HEK293 (cell line): ENCODE measurements around the gene GJD3.

Experiments used
- CTCF ChIA-PET: fragments of 350-600 bp; formaldehyde crosslinking; extraction: SDS; loops from one replicate; lab custom pipeline; 2021; ENCODE audit warnings: antibody characterized with exemption; lab: Yijun Ruan, JAX
- POLR2A ChIA-PET: fragments of 300-600 bp; formaldehyde crosslinking; extraction: SDS; loops from one replicate; lab custom pipeline; 2020; ENCODE audit warnings: antibody characterized with exemption, inconsistent platforms; lab: Yijun Ruan, JAX
- H3K27ac ChIP-seq: fragments of 200-500 bp; sonication (Bioruptor generic); 2 replicates; pipeline ENCODE4 v1.5.1; 2014; ENCODE audit warnings: low read depth, low read length, control low read depth, inconsistent platforms; ENCODE audit errors: extremely low read depth
- H3K36me3 ChIP-seq, 2 experiments: fragments of 200-500 bp in 1 of 2; sonication (Bioruptor generic) in 1 of 2; 1 replicate in 1 of 2; 2 replicates in 1 of 2; pipeline ENCODE4 v1.5.1; 2014 to 2017; ENCODE audit warnings: inconsistent platforms in 2 of 2, low read length in 2 of 2; ENCODE audit not compliant: control insufficient read depth in 2 of 2, insufficient read depth in 1 of 2
- H3K4me1 ChIP-seq: fragments of 200-500 bp; sonication (Bioruptor generic); 2 replicates; pipeline ENCODE4 v1.5.1; 2014; ENCODE audit warnings: mild to moderate bottlenecking, low read length, inconsistent platforms; ENCODE audit not compliant: control insufficient read depth, insufficient read depth
- H3K4me3 ChIP-seq: 2 replicates; pipeline ENCODE4 v1.5.1; 2011; ENCODE audit warnings: low read depth, mild to moderate bottlenecking, control low read depth, low read length, moderate library complexity
- H3K9me3 ChIP-seq: fragments of 200-500 bp; sonication (Bioruptor generic); 2 replicates; pipeline ENCODE4 v1.5.1; 2014; ENCODE audit warnings: low read depth, low read length, inconsistent platforms; ENCODE audit not compliant: control insufficient read depth, insufficient read depth
- FEZF1 ChIP-seq: fragments of 450-650 bp; formaldehyde crosslinking; IDR thresholded peaks from 2 replicates; pipeline ENCODE4 v1.5.1; 2016; ENCODE audit warnings: missing biosample characterization, missing genetic modification characterization
- HOXA7 ChIP-seq: sonication (generic); formaldehyde crosslinking; IDR thresholded peaks from 2 replicates; pipeline ENCODE4 v1.8.1; 2022; ENCODE audit warnings: missing genetic modification reagents, borderline replicate concordance
- KLF9 ChIP-seq: fragments of 450-650 bp; formaldehyde crosslinking; IDR thresholded peaks from 2 replicates; pipeline ENCODE4 v1.5.1; 2016; ENCODE audit warnings: missing biosample characterization, missing genetic modification characterization, low read depth
- MEIS1 ChIP-seq: sonication (generic); formaldehyde crosslinking; IDR thresholded peaks from 2 replicates; pipeline ENCODE4 v1.8.1; 2022; ENCODE audit warnings: missing genetic modification reagents, mild to moderate bottlenecking, borderline replicate concordance
- MYNN ChIP-seq: fragments of 450-650 bp; formaldehyde crosslinking; IDR thresholded peaks from 2 replicates; pipeline ENCODE4 v1.5.1; 2016; ENCODE audit warnings: missing biosample characterization, missing genetic modification characterization, borderline replicate concordance
- ZFP69B ChIP-seq: fragments of 450-650 bp; formaldehyde crosslinking; IDR thresholded peaks from 2 replicates; pipeline ENCODE4 v1.5.1; 2016; ENCODE audit warnings: missing biosample characterization, missing genetic modification characterization
- ZNF132 ChIP-seq: fragments of 450-650 bp; formaldehyde crosslinking; IDR thresholded peaks from 2 replicates; pipeline ENCODE4 v1.5.1; 2017; ENCODE audit warnings: missing biosample characterization, missing genetic modification characterization, borderline replicate concordance
- ZNF155 ChIP-seq: fragments of 450-650 bp; formaldehyde crosslinking; IDR thresholded peaks from 2 replicates; pipeline ENCODE4 v1.5.1; 2016; ENCODE audit warnings: missing biosample characterization, missing genetic modification characterization
- ZNF16 ChIP-seq: fragments of 450-650 bp; formaldehyde crosslinking; IDR thresholded peaks from 2 replicates; pipeline ENCODE4 v1.5.1; 2016; ENCODE audit warnings: low read depth, missing biosample characterization, missing genetic modification characterization
- ZNF174 ChIP-seq: fragments of 450-650 bp; formaldehyde crosslinking; IDR thresholded peaks from 2 replicates; pipeline ENCODE4 v1.5.0; 2017; ENCODE audit warnings: missing biosample characterization, mild to moderate bottlenecking, missing genetic modification characterization
- ZNF19 ChIP-seq: fragments of 450-650 bp; formaldehyde crosslinking; IDR thresholded peaks from 2 replicates; pipeline ENCODE4; 2016; ENCODE audit warnings: missing biosample characterization, missing genetic modification characterization, low read depth
- ZNF394 ChIP-seq: fragments of 450-650 bp; formaldehyde crosslinking; IDR thresholded peaks from 2 replicates; pipeline ENCODE4 v1.5.1; 2016; ENCODE audit warnings: missing biosample characterization, missing genetic modification characterization, mild to moderate bottlenecking, moderate library complexity, borderline replicate concordance
- ZNF510 ChIP-seq: fragments of 450-650 bp; formaldehyde crosslinking; IDR thresholded peaks from 2 replicates; pipeline ENCODE4 v1.5.1; 2018; ENCODE audit warnings: mild to moderate bottlenecking, missing genetic modification characterization, missing biosample characterization; ENCODE audit not compliant: insufficient replicate concordance
- ZNF626 ChIP-seq: fragments of 450-650 bp; sonication (Bioruptor Pico); formaldehyde crosslinking; IDR thresholded peaks from 2 replicates; pipeline ENCODE4 v1.5.1; 2018; ENCODE audit warnings: missing biosample characterization, missing genetic modification characterization, inconsistent platforms
- ZNF777 ChIP-seq: fragments of 450-650 bp; formaldehyde crosslinking; IDR thresholded peaks from 2 replicates; pipeline ENCODE4 v1.5.1; 2017; ENCODE audit warnings: missing biosample characterization, missing genetic modification characterization, borderline replicate concordance
- ZNF792 ChIP-seq: fragments of 450-650 bp; formaldehyde crosslinking; IDR thresholded peaks from 2 replicates; pipeline ENCODE4 v1.5.1; 2016; ENCODE audit warnings: missing biosample characterization, missing genetic modification characterization
- ZNF830 ChIP-seq: fragments of 450-650 bp; IDR thresholded peaks from 2 replicates; pipeline ENCODE4 v1.5.0; 2018; ENCODE audit warnings: missing biosample characterization, missing genetic modification characterization, low read depth, mild to moderate bottlenecking, moderate library complexity
- ZSCAN30 ChIP-seq: fragments of 450-650 bp; IDR thresholded peaks from 2 replicates; pipeline ENCODE4 v1.5.1; 2018; ENCODE audit warnings: missing biosample characterization, mild to moderate bottlenecking, missing genetic modification characterization, moderate library complexity
- TF ChIP-seq, protein P1 (sequence below): fragments of 450-650 bp; formaldehyde crosslinking; IDR thresholded peaks from 2 replicates; pipeline ENCODE4 v1.5.1; 2016; ENCODE audit warnings: missing biosample characterization, missing genetic modification characterization, borderline replicate concordance
- TF ChIP-seq, protein P2 (sequence below): fragments of 450-650 bp; formaldehyde crosslinking; IDR thresholded peaks from 2 replicates; pipeline ENCODE4 v1.5.0; 2017; ENCODE audit warnings: missing biosample characterization, missing genetic modification characterization, borderline replicate concordance
- TF ChIP-seq, protein P3 (sequence below): fragments of 450-650 bp; formaldehyde crosslinking; IDR thresholded peaks from 2 replicates; pipeline ENCODE4 v1.5.1; 2016; ENCODE audit warnings: missing biosample characterization, missing genetic modification characterization
- TF ChIP-seq, protein P4 (sequence below): fragments of 450-650 bp; formaldehyde crosslinking; IDR thresholded peaks from 2 replicates; pipeline ENCODE4 v1.5.1; 2017; ENCODE audit warnings: missing biosample characterization, missing genetic modification characterization
- TF ChIP-seq, protein P5 (sequence below): fragments of 450-650 bp; formaldehyde crosslinking; IDR thresholded peaks from 2 replicates; pipeline ENCODE4 v1.5.1; 2016; ENCODE audit warnings: missing biosample characterization, missing genetic modification characterization
- TF ChIP-seq, protein P6 (sequence below): fragments of 450-650 bp; formaldehyde crosslinking; IDR thresholded peaks from 2 replicates; pipeline ENCODE4 v1.5.1; 2016; ENCODE audit warnings: missing biosample characterization, missing genetic modification characterization

Gene GJD3

DNA sequence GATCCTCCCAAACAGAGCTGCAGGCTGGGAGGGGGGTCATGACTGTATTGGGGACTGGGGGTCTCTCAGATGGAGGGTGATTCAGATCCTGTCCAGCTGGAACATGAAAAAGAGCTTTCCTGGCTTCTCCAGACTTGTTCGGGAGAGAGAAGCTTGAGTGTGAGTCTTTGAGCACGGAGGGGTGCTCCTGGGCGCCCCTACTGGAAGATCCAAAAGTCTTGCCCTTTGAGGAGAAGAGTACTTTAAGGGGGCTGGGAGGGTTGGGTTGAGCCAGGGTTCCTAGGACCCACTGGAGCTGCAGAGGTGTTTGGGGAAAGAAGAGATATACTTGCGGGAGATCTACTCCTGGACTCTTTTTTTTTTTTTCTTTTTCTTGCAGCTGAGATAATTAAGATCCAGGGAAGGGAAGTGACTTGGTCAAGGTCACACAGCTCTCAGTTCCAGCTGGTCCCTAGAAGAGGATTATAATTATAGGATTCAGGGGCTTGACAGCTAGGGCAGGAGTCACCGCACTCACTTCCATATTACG, 47.1 kb downstream of the GJD3 start:
- Histone ChIP-seq H3K27ac (peak overlapping the region; percentile 20; the same call in 1 of the 2 replicates), H3K4me1 (peaks cover 39% of the 10 kb centered on the region), H3K4me3 (peak overlapping the region; percentile 34), H3K9me3 (no peaks in the 10 kb centered on the region), H3K36me3 (no peaks in the 10 kb centered on the region)
- CTCF ChIA-PET = interaction anchor here (0.5 to 6.0 kb wide), 22 partner anchors 9 to 1763 kb away, joined by 3 to 85 read pairs (median 4); partner anchors contain the start of gene CDC6
- POLR2A ChIA-PET = interaction anchor here (0.6 to 4.0 kb wide), 18 partner anchors 10 to 1127 kb away, joined by 3 to 43 read pairs (median 6); partner anchors contain the start of gene CDC6
- TF ChIP-seq ZNF830 (no peak), ZNF792 (tag by site-specific recombination) (no peak), ZNF626 (no peak), ZNF174 (tag by site-specific recombination) (no peak), ZNF777 (tag by site-specific recombination) (no peak), HOXA7 (CRISPR knock-in tag) (no peak), ZNF19 (tag by site-specific recombination) (no peak), ZNF132 (tag by site-specific recombination) (no peak), MYNN (tag by site-specific recombination) (no peak), ZSCAN30 (tag by site-specific recombination) (no peak), MEIS1 (CRISPR knock-in tag) (no peak), ZNF394 (tag by site-specific recombination) (peak; percentile 13; the same call in 1 of the 2 replicates), ZFP69B (tag by site-specific recombination) (peak; percentile 79; the same call in 1 of the 2 replicates), ZNF155 (tag by site-specific recombination) (no peak), KLF9 (no peak), ZNF16 (tag by site-specific recombination) (no peak), ZNF510 (tag by site-specific recombination) (no peak), FEZF1 (no peak)
- TF ChIP-seq, protein P1, sequence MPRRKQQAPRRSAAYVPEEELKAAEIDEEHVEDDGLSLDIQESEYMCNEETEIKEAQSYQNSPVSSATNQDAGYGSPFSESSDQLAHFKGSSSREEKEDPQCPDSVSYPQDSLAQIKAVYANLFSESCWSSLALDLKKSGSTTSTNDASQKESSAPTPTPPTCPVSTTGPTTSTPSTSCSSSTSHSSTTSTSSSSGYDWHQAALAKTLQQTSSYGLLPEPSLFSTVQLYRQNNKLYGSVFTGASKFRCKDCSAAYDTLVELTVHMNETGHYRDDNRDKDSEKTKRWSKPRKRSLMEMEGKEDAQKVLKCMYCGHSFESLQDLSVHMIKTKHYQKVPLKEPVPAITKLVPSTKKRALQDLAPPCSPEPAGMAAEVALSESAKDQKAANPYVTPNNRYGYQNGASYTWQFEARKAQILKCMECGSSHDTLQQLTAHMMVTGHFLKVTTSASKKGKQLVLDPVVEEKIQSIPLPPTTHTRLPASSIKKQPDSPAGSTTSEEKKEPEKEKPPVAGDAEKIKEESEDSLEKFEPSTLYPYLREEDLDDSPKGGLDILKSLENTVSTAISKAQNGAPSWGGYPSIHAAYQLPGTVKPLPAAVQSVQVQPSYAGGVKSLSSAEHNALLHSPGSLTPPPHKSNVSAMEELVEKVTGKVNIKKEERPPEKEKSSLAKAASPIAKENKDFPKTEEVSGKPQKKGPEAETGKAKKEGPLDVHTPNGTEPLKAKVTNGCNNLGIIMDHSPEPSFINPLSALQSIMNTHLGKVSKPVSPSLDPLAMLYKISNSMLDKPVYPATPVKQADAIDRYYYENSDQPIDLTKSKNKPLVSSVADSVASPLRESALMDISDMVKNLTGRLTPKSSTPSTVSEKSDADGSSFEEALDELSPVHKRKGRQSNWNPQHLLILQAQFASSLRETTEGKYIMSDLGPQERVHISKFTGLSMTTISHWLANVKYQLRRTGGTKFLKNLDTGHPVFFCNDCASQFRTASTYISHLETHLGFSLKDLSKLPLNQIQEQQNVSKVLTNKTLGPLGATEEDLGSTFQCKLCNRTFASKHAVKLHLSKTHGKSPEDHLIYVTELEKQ (tag by site-specific recombination) = no peak
- TF ChIP-seq, protein P2, sequence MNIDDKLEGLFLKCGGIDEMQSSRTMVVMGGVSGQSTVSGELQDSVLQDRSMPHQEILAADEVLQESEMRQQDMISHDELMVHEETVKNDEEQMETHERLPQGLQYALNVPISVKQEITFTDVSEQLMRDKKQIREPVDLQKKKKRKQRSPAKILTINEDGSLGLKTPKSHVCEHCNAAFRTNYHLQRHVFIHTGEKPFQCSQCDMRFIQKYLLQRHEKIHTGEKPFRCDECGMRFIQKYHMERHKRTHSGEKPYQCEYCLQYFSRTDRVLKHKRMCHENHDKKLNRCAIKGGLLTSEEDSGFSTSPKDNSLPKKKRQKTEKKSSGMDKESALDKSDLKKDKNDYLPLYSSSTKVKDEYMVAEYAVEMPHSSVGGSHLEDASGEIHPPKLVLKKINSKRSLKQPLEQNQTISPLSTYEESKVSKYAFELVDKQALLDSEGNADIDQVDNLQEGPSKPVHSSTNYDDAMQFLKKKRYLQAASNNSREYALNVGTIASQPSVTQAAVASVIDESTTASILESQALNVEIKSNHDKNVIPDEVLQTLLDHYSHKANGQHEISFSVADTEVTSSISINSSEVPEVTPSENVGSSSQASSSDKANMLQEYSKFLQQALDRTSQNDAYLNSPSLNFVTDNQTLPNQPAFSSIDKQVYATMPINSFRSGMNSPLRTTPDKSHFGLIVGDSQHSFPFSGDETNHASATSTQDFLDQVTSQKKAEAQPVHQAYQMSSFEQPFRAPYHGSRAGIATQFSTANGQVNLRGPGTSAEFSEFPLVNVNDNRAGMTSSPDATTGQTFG = no peak
- TF ChIP-seq, protein P3, sequence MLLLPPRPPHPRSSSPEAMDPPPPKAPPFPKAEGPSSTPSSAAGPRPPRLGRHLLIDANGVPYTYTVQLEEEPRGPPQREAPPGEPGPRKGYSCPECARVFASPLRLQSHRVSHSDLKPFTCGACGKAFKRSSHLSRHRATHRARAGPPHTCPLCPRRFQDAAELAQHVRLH (tag by site-specific recombination) = peak; percentile 68
- TF ChIP-seq, protein P4, sequence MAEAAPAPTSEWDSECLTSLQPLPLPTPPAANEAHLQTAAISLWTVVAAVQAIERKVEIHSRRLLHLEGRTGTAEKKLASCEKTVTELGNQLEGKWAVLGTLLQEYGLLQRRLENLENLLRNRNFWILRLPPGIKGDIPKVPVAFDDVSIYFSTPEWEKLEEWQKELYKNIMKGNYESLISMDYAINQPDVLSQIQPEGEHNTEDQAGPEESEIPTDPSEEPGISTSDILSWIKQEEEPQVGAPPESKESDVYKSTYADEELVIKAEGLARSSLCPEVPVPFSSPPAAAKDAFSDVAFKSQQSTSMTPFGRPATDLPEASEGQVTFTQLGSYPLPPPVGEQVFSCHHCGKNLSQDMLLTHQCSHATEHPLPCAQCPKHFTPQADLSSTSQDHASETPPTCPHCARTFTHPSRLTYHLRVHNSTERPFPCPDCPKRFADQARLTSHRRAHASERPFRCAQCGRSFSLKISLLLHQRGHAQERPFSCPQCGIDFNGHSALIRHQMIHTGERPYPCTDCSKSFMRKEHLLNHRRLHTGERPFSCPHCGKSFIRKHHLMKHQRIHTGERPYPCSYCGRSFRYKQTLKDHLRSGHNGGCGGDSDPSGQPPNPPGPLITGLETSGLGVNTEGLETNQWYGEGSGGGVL = no peak
- TF ChIP-seq, protein P5, sequence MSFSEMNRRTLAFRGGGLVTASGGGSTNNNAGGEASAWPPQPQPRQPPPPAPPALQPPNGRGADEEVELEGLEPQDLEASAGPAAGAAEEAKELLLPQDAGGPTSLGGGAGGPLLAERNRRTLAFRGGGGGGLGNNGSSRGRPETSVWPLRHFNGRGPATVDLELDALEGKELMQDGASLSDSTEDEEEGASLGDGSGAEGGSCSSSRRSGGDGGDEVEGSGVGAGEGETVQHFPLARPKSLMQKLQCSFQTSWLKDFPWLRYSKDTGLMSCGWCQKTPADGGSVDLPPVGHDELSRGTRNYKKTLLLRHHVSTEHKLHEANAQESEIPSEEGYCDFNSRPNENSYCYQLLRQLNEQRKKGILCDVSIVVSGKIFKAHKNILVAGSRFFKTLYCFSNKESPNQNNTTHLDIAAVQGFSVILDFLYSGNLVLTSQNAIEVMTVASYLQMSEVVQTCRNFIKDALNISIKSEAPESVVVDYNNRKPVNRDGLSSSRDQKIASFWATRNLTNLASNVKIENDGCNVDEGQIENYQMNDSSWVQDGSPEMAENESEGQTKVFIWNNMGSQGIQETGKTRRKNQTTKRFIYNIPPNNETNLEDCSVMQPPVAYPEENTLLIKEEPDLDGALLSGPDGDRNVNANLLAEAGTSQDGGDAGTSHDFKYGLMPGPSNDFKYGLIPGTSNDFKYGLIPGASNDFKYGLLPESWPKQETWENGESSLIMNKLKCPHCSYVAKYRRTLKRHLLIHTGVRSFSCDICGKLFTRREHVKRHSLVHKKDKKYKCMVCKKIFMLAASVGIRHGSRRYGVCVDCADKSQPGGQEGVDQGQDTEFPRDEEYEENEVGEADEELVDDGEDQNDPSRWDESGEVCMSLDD (tag by site-specific recombination) = no peak
- TF ChIP-seq, protein P6, sequence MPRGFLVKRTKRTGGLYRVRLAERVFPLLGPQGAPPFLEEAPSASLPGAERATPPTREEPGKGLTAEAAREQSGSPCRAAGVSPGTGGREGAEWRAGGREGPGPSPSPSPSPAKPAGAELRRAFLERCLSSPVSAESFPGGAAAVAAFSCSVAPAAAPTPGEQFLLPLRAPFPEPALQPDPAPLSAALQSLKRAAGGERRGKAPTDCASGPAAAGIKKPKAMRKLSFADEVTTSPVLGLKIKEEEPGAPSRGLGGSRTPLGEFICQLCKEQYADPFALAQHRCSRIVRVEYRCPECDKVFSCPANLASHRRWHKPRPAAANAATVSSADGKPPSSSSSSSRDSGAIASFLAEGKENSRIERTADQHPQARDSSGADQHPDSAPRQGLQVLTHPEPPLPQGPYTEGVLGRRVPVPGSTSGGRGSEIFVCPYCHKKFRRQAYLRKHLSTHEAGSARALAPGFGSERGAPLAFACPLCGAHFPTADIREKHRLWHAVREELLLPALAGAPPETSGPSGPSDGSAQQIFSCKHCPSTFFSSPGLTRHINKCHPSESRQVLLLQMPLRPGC (tag by site-specific recombination) = no peak
